ENCODE measurements around the gene SLC24A5. TPM values are rescaled to one million over a fixed set of nuclear protein-coding genes. Genes with fewer than 3 reads are reported as not detected.

Gene SLC24A5
- polyA plus RNA-seq, 4 donors, result 0.17 to 0.93 (median 0.49) TPM

DNA sequence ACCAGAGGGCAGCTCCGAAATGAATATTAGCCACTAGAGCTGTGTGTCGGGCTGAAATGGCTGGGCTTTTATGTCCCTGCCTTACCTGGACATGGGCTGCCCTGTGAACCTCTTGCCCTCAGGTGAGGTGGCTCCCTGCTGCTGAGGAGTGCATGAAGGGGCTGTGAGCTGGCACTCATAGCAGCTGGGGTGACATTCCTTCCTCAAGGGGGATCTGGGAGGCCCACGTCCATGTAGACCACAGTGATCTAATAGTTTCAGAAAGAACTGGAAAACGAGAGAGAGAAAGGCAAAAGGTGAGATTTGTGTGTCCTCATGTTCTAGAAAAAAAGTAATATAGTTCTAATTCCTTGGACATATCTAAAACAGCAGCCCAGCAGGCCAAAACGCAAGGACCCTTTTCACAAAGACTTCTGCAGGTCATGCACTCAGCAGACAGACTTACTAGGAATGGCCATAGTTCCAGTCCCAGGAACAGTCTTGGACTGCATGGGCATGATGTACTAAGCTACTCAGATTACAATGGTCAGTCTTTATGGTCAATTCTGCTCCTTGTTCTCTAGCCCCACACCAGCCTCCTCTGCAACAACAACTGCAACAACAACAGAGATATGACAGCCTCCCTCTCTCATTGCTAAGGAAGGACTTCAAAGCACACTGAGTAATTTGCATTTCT, 10.8 kb upstream of the SLC24A5 start:
- no peak for DNase-seq (ENCODE audit: low read depth in 4 of 4, low spot score in 3 of 4)

DNA sequence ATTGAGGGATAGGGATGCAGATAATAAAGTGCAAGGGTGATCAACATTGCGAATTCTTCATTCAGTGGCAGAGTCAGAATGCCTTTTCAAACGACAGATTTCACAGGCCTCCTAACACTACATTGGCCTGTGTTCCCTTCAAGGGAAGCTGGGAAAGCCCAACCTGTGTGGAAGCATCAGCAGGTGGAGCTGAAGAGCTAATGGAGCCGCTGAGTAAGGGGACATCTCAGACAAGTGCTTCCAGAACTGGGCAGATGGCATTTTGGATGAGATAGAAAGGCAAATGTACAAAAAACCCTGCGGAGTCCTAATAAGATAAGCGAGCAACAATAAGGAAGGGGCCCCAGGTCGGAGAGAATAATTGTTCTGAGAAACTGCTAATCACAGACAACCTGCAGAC, 8.5 kb upstream of the SLC24A5 start:
- no peak for DNase-seq (ENCODE audit: low read depth in 4 of 4, low spot score in 3 of 4)

GRCh38 chr15:48119277-48119676, 1.5 kb upstream of the SLC24A5 start:
- DNase-seq (ENCODE audit: low read depth in 4 of 4, low spot score in 3 of 4), result no peak

DNA sequence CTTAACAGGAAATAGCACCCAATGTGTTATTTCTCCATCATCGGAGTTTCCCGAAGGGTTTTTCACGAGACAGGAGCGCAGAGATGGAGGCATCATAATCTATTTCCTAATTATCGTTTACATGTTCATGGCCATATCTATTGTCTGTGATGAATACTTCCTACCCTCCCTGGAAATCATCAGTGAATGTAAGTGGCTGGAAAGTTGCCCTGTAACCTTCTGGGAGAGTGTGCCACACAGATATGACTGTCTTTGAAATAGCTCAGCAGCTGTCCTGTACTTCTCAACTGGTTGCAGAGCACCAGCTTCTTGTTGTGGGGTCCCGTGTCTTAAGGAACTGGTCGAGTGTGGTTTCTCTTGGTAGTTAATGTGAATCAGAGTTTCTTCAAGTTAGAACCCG, 1.1 kb downstream of the SLC24A5 start:
- DNase-seq (ENCODE audit: low read depth in 4 of 4, low spot score in 3 of 4), result no peak

DNA sequence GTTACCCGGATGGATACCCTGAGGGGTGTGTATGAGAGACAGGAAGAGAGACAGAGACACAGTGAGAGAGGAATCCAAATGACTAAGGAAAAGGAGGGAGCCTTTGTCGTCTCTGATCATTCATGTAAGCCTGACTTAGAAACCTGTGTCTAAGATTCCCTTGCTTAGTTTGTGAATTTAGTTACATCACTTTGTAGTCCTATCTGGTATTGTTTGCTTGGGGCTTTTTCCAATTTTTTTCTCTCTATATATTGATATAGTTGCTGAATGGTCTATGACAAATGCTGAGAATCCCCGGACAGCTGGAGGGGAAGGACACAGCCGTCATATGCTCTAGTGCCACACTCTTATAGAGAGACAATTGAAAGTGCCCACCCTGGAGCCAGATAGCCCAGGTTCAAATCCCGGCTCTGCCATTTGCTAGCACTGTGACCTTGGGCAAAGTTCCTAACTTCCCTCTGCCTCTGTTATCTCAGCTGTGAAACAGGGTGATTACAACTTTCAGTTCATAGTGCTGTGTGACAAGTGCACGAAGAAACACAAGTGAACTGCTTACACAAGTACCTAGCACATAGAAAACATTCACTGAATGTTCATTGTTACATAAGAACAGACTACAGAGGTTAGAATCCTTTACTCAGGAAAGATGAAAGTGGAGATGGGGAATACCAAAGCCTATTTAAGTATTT, 6.0 kb downstream of the SLC24A5 start:
- DNase-seq (ENCODE audit: low read depth in 4 of 4, low spot score in 3 of 4), result no peak

GRCh38 chr15:48131324-48131723, 10.5 kb downstream of the SLC24A5 start:
- DNase-seq (ENCODE audit: low read depth in 4 of 4, low spot score in 3 of 4), result no peak

GRCh38 chr15:48132874-48133273, 12.1 kb downstream of the SLC24A5 start:
- DNase-seq (ENCODE audit: low read depth in 4 of 4, low spot score in 3 of 4), result no peak

- no peak for DNase-seq (ENCODE audit: low read depth in 4 of 4, low spot score in 3 of 4)
Measured at GRCh38 chr15:48143856-48144255, 23.1 kb downstream of the SLC24A5 start.

DNA sequence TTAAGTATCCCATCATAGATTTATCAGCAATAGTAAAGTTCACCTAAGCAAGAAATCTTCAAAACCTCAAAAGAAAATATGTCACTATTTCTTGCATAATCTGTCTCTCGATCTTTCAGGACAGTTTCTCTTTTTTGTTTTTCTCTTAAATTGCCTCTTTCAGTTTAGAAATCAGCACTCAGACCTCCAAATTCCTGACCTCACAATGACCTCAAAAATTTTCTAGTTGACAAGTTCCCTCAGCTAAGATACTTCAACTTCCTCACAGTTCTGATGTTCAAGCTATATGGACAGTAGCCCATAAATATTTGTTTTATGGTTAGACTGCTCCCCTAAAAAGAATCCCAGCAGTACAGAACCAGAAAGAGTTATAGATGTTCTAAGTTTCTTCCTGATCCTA, 24.1 kb downstream of the SLC24A5 start:
- DNase-seq (ENCODE audit: low read depth in 4 of 4, low spot score in 3 of 4), result peak in 1 of 4 donors; percentile 1

- DNase-seq (ENCODE audit: low read depth in 4 of 4, low spot score in 3 of 4), result no peak
Measured at GRCh38 chr15:48145923-48146322, 25.1 kb downstream of the SLC24A5 start.

GRCh38 chr15:48147358-48147757, 26.6 kb downstream of the SLC24A5 start:
- DNase-seq (ENCODE audit: low read depth in 4 of 4, low spot score in 3 of 4), result no peak

- DNase-seq (ENCODE audit: low read depth in 4 of 4, low spot score in 3 of 4), result no peak
Measured at GRCh38 chr15:48149858-48150257, 29.1 kb downstream of the SLC24A5 start.

- DNase-seq (ENCODE audit: low read depth in 4 of 4, low spot score in 3 of 4), result no peak
Measured at GRCh38 chr15:48153526-48153925, 32.7 kb downstream of the SLC24A5 start.

DNA sequence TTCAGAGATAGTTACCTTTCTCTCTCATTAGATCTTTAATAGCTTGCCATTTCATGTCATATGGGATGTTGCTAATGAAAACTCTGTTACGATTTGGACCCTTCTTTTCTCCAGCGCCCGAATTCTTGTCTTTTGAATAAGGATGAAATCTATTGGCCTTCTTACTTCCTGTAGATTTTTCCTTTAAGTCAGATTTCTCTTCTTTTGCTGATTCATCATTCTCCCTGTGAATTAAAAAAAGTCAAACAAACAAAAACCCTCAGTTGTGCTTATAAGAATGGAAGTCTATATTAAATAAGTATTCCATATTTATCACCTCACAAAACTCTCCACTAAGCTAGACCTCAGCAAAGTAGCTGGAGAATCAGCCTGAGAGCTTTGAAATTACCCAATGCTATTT, 47.8 kb downstream of the SLC24A5 start:
- DNase-seq (ENCODE audit: low read depth in 4 of 4, low spot score in 3 of 4), result no peak

- DNase-seq (ENCODE audit: low read depth in 4 of 4, low spot score in 3 of 4), result no peak
Measured at GRCh38 chr15:48170981-48171380, 50.2 kb downstream of the SLC24A5 start.

- no peak for DNase-seq (ENCODE audit: low read depth in 4 of 4, low spot score in 3 of 4)
Measured at GRCh38 chr15:48175126-48175525, 54.3 kb downstream of the SLC24A5 start.

DNA sequence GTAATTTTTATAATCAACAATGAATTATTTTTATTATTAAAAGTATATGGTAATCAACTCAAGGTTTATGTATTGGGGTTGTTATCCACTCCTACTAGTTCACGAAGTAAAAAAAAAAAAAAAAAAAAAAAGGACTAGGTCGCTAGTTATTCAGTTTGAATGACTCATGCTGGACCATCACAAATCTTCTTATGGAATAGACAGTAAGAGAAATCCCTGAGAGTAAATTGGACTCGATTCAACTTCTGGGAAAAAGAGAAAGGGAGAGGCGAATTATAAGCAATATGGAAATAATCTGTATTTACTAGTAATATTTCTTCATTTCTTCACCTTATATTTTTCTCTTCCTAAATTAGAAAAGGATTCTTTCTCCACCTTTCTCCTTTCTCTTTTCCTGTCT, 55.3 kb downstream of the SLC24A5 start:
- DNase-seq (ENCODE audit: low read depth in 4 of 4, low spot score in 3 of 4), result no peak

- DNase-seq (ENCODE audit: low read depth in 4 of 4, low spot score in 3 of 4), result peak in 1 of 4 donors; percentile 10
Measured at GRCh38 chr15:48176957-48177356, 56.2 kb downstream of the SLC24A5 start.

- peak in 3 of 4 donors; percentile 36 to 53 (median 40) for DNase-seq (ENCODE audit: low read depth in 4 of 4, low spot score in 3 of 4)
Measured at GRCh38 chr15:48177383-48177765, 56.6 kb downstream of the SLC24A5 start.

- DNase-seq (ENCODE audit: low read depth in 4 of 4, low spot score in 3 of 4), result peak; percentile 45 to 75 (median 68)
Measured at GRCh38 chr15:48177766-48178647, 57.2 kb downstream of the SLC24A5 start, which contains the start of gene MYEF2. MYEF2 (minus strand) TSS chr15:48178295; CDS start chr15:48178237, 58 bp downstream.

DNA sequence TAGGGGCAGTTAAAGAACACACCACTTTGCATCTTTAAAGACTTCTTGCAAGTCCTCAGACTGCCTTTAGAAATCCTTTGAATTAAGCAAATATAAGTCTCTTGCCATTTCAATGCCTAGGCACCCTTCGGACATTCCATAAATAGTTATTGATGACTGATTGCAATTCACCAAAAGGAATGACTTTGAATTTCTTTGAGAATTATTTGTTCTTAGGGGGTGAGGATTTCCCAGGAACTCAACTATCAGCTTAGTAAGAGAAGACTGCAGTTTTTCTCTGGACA, 57.8 kb downstream of the SLC24A5 start:
- DNase-seq (ENCODE audit: low read depth in 4 of 4, low spot score in 3 of 4), result peak in 1 of 4 donors; percentile 9

Measured in right renal pelvis (tissue), 4 donors.